ENCODE measurements around the gene ATF7IP2. TPM values are rescaled to one million over a fixed set of nuclear protein-coding genes. Genes with fewer than 3 reads are reported as not detected.

ATF7IP2 gene
- total and polyA plus RNA-seq, 2 of the 13 experiments (the other 11 are each of a cell fraction or from before 2014, with no cell fraction given): 117 to 217 TPM

- TF ChIP-seq ZFYVE20 (CRISPR knock-in tag; IDR thresholded peaks at IDR 0.05; ENCODE audit: borderline replicate concordance, low read depth) (no peak), HMGA1 (CRISPR knock-in tag; conservative IDR thresholded peaks at IDR 0.05) (no peak), CBX5 (CRISPR knock-in tag; IDR thresholded peaks at IDR 0.05; ENCODE audit: borderline replicate concordance) (peak; percentile 60; the same call in 1 of the 2 replicates), HNF1B (CRISPR knock-in tag; IDR thresholded peaks at IDR 0.05) (no peak), CEBPG (CRISPR knock-in tag; IDR thresholded peaks at IDR 0.05) (peak; percentile 92), KLF12 (CRISPR knock-in tag; IDR thresholded peaks at IDR 0.05; ENCODE audit: borderline replicate concordance) (no peak), SMC3 (IDR thresholded peaks at IDR 0.05; ENCODE audit: low read length) (no peak), MBNL3 (CRISPR knock-in tag; conservative IDR thresholded peaks at IDR 0.05) (no peak), GPBP1L1 (CRISPR knock-in tag; IDR thresholded peaks at IDR 0.05) (no peak), ZFP36L1 (CRISPR knock-in tag; IDR thresholded peaks at IDR 0.05) (no peak), DRAP1 (CRISPR knock-in tag; IDR thresholded peaks at IDR 0.05) (0 out of 2 replicates have a peak, but pooled peaks have one; percentile 18), ZNF619 (CRISPR knock-in tag; IDR thresholded peaks at IDR 0.05) (0 out of 2 replicates have a peak, but pooled peaks have one; percentile 30), FOXP1 (IDR thresholded peaks at IDR 0.05) (no peak), FOXP1 (CRISPR knock-in tag; IDR thresholded peaks at IDR 0.05) (peak; percentile 82), ETV5 (CRISPR knock-in tag; IDR thresholded peaks at IDR 0.05; ENCODE audit: borderline replicate concordance) (peak; percentile 53; the same call in 1 of the 2 replicates), MEIS1 (CRISPR knock-in tag; IDR thresholded peaks at IDR 0.05; ENCODE audit: borderline replicate concordance) (no peak; the same call in 1 of the 2 replicates), ZNF276 (CRISPR knock-in tag; IDR thresholded peaks at IDR 0.05; ENCODE audit: low read depth) (no peak; the same call in 1 of the 2 replicates), CCAR2 (optimal IDR thresholded peaks at IDR 0.05; ENCODE audit: low read depth, low read length) (no peak), TAF1 (CRISPR knock-in tag; IDR thresholded peaks at IDR 0.05) (no peak), NFE2L1 (CRISPR knock-in tag; IDR thresholded peaks at IDR 0.05; ENCODE audit: borderline replicate concordance) (no peak), BRF2 (CRISPR knock-in tag; IDR thresholded peaks at IDR 0.05) (no peak), SIX1 (CRISPR knock-in tag; IDR thresholded peaks at IDR 0.05; ENCODE audit: borderline replicate concordance) (peak; percentile 49; the same call in 1 of the 2 replicates), ZNF264 (CRISPR knock-in tag; IDR thresholded peaks at IDR 0.05) (peak; percentile 90; the same call in 1 of the 2 replicates), TBP (CRISPR knock-in tag; IDR thresholded peaks at IDR 0.05) (no peak), SALL2 (CRISPR knock-in tag; IDR thresholded peaks at IDR 0.05) (no peak; the same call in 1 of the 2 replicates)
Observed at GRCh38 chr16:10362077-10362863, 23.6 kb upstream of the ATF7IP2 start (continued).
